B cell (primary cell): ENCODE results near the gene SNED1. TPM values are rescaled to one million over a fixed set of nuclear protein-coding genes. Genes with fewer than 3 reads are reported as not detected.

Experiments
- ATAC-seq: fragments of 200-7000 bp; cut with Tn5 transposase; one replicate; pipeline ENCODE4 v1.10.0; 2021; ENCODE audit warnings: low read depth, mild to moderate bottlenecking, moderate number of reproducible peaks, moderate library complexity
- CTCF ChIA-PET: fragments of 350-600 bp; sonication (Branson Sonifier 250); formaldehyde crosslinking; loops from one replicate; lab custom pipeline; 2021; ENCODE audit warnings: antibody characterized with exemption, inconsistent platforms; lab: Charles Lee
- POLR2A ChIA-PET: fragments of 350-600 bp; sonication (Branson Sonifier 250); formaldehyde crosslinking; loops from one replicate; lab custom pipeline; 2021; ENCODE audit warnings: antibody characterized with exemption; lab: Charles Lee
- DNase-seq: peaks from one replicate; pipeline ENCODE4 v3.0.0; 2013
- H2AFZ ChIP-seq: 2 replicates; pipeline ENCODE4 v1.6.1; 2012; ENCODE audit warnings: mild to moderate bottlenecking, low read depth, low read length; ENCODE audit not compliant: insufficient read depth, poor library complexity, severe bottlenecking
- H3K27ac ChIP-seq, 2 donors: 1 replicate in 1 of 2; 2 replicates in 1 of 2; pipeline ENCODE4 v1.5.1; 2012 to 2013; ENCODE audit warnings: low read length in 2 of 2, mild to moderate bottlenecking in 2 of 2, moderate library complexity in 1 of 2
- H3K27me3 ChIP-seq, 4 experiments: fragments of 200-600 bp in 1 of 4; sonication (generic) in 1 of 4; replicated peaks in 1 of 4; 1 replicate in 2 of 4; 2 replicates in 2 of 4; pipeline versions ENCODE4 v1.6.1 to v1.7.0; 2013 to 2016; ENCODE audit warnings: low read length in 3 of 4, mild to moderate bottlenecking in 2 of 4, mixed read lengths in 1 of 4, moderate library complexity in 1 of 4; ENCODE audit not compliant: insufficient read depth in 4 of 4, control insufficient read depth in 3 of 4; ENCODE audit errors: control extremely low read depth in 1 of 4
- H3K36me3 ChIP-seq, 2 experiments: replicated peaks in 1 of 2; 1 replicate in 1 of 2; 2 replicates in 1 of 2; pipeline versions ENCODE4 v1.6.1 to v1.7.1; 2013; ENCODE audit warnings: low read length in 1 of 2; ENCODE audit not compliant: insufficient read depth in 2 of 2, control insufficient read depth in 1 of 2; ENCODE audit errors: control extremely low read depth in 1 of 2, extremely low read depth in 1 of 2
- H3K4me1 ChIP-seq, 2 donors: fragments of 200-600 bp in 1 of 2; sonication (generic) in 1 of 2; 1 replicate in 1 of 2; 2 replicates in 1 of 2; pipeline versions ENCODE4 v1.5.1 to v1.6.1; 2013 to 2017; ENCODE audit warnings: low read length in 2 of 2; ENCODE audit not compliant: control insufficient read depth in 2 of 2, insufficient read depth in 2 of 2
- H3K4me2 ChIP-seq: replicated peaks from 2 replicates; pipeline ENCODE3; 2012; ENCODE audit warnings: mild to moderate bottlenecking, low read depth, low read length; ENCODE audit not compliant: poor library complexity, severe bottlenecking
- H3K4me3 ChIP-seq, 5 experiments: fragments of 200-600 bp in 1 of 5; sonication (generic) in 1 of 5; 1 replicate in 3 of 5; 2 replicates in 2 of 5; pipeline versions ENCODE4 v1.5.1 to v1.7.0; 2011 to 2016; ENCODE audit warnings: low read length in 4 of 5, mild to moderate bottlenecking in 4 of 5, low read depth in 2 of 5, control low read depth in 1 of 5, moderate library complexity in 1 of 5; ENCODE audit not compliant: insufficient read depth in 1 of 5; ENCODE audit errors: control extremely low read depth in 1 of 5, extremely low read depth in 1 of 5
- H3K79me2 ChIP-seq: fragments of 200-600 bp; sonication (generic); one replicate; pipeline ENCODE4 v1.6.0; 2016; ENCODE audit warnings: low read length; ENCODE audit not compliant: control insufficient read depth, insufficient read depth
- H3K9ac ChIP-seq: fragments of 200-600 bp; sonication (generic); 2 replicates; pipeline ENCODE4 v1.6.1; 2017; ENCODE audit warnings: mild to moderate bottlenecking, low read length, moderate library complexity
- H3K9me3 ChIP-seq, 3 donors: one replicate each; pipeline versions ENCODE4 v1.6.1 to v1.7.1; 2013; ENCODE audit warnings: low read length in 2 of 3; ENCODE audit not compliant: control insufficient read depth in 2 of 3, insufficient read depth in 1 of 3; ENCODE audit errors: control extremely low read depth in 1 of 3
- H4K20me1 ChIP-seq: 2 replicates; pipeline ENCODE4 v1.6.0; 2012; ENCODE audit warnings: mild to moderate bottlenecking, low read length; ENCODE audit not compliant: insufficient read depth, control insufficient read depth, poor library complexity, severe bottlenecking
- H3K27ac Mint-ChIP-seq: one replicate; pipeline ENCODE4 v1.8.0; 2021; ENCODE audit warnings: mixed read lengths
- H3K27me3 Mint-ChIP-seq: one replicate; pipeline ENCODE4 v1.8.0; 2021; ENCODE audit warnings: mixed read lengths
- H3K4me1 Mint-ChIP-seq: one replicate; pipeline ENCODE4 v1.8.0; 2021; ENCODE audit warnings: mixed read lengths
- H3K4me3 Mint-ChIP-seq: one replicate; pipeline ENCODE4 v1.8.0; 2021; ENCODE audit warnings: mixed read lengths
- H3K9me3 Mint-ChIP-seq: one replicate; pipeline ENCODE4 v1.8.0; 2022; ENCODE audit warnings: mixed read lengths; ENCODE audit not compliant: insufficient read depth
- EZH2 ChIP-seq: IDR thresholded peaks from 2 replicates; pipeline ENCODE4 v1.6.1; 2012; ENCODE audit warnings: borderline replicate concordance, low read depth, mild to moderate bottlenecking, moderate library complexity, low read length; ENCODE audit not compliant: insufficient read depth, poor library complexity, severe bottlenecking
- WGBS: methylation state at CpG from one replicate; pipeline ENCODE4 v1.1.5; 2013; ENCODE audit warnings: missing lambda C conversion rate; ENCODE audit not compliant: insufficient coverage; 5-methylcytosine and 5-hydroxymethylcytosine counted together
- intact Hi-C: fragments of 100-400 bp; cut with micrococcal nuclease; formaldehyde crosslinking; loops from one replicate; pipeline ENCODE4 v1.10.0; 2022
- polyA plus RNA-seq: library from polyadenylated mRNA; depleted of rRNA; stranded (reverse); fragments of >200 nt; gene quantifications from 2 replicates; pipeline ENCODE4 v1.2.3, GENCODE V29; 2012
- total RNA-seq, 2 donors: library from RNA; stranded (reverse); fragments of 120-200 nt in 1 of 2; gene quantifications; 1 replicate in 1 of 2; 2 replicates in 1 of 2; pipeline versions ENCODE4 v1.2.3 to v1.2.4, GENCODE V29; 2013 to 2022
- TF ChIP-seq, protein P1 (sequence below): fragments of 200-600 bp; IDR thresholded peaks from one replicate; pipeline ENCODE4 v1.8.0; 2022; ENCODE audit warnings: antibody characterized with exemption, mild to moderate bottlenecking

SNED1 gene
- total and polyA plus RNA-seq, 2 donors (not counting 1 experiment from before 2014, with no cell fraction given), result 25.5 to 336 TPM

DNA sequence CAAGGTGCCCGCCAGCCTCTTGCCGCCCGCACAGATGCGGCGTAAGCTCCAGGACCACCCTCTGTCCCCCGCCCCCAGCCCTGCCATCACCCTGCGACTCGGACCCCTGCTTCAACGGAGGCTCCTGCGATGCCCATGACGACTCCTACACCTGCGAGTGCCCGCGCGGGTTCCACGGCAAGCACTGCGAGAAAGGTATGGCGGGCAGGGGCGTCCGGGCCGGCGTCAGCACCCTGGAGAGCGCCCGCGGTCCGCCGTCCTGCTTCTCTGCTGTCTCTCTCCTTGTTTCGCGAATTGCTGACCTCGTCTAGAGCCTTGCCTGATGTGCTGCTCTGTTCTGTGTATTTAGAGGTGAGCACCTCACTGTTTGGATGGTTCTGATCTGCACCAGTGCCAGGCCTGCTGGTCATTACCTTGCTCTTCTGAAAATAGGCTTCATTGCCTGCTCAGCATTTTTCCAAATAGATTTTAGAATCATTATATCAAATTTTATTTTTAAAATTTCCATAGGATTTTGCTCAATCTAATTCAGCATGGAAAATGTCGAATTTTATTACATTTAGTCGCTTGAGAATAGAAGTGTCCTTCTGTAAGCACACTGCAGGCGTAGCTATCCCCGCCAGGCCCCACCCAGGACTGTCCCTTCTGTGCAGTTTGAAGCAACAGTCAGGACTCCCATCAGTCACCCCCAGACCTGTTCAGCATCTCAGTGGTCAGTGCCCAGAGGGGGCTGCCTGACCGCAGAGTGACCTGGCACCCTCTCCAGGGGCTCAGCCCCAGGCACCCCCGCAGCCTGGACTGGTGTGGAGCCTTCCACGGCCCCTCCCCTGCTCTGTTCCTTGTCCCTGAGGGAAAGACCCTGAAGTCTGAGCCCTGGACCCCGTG lies 51.6 kb downstream of the SNED1 start:
- peaks cover 0 to 15% of the 10 kb centered on the region in 2 experiments for H3K36me3 ChIP-seq
- no peaks in the 10 kb centered on the region for H3K9me3 ChIP-seq
- Mint-ChIP-seq H3K4me3 (no peak overlapping the region), H3K9me3 (no peaks in the 10 kb centered on the region), H3K27ac (no peak overlapping the region), H3K27me3 (no peaks in the 10 kb centered on the region), H3K4me1 (no peaks in the 10 kb centered on the region)
- no peaks in the 10 kb centered on the region for H4K20me1 ChIP-seq
- TF ChIP-seq, protein P1, sequence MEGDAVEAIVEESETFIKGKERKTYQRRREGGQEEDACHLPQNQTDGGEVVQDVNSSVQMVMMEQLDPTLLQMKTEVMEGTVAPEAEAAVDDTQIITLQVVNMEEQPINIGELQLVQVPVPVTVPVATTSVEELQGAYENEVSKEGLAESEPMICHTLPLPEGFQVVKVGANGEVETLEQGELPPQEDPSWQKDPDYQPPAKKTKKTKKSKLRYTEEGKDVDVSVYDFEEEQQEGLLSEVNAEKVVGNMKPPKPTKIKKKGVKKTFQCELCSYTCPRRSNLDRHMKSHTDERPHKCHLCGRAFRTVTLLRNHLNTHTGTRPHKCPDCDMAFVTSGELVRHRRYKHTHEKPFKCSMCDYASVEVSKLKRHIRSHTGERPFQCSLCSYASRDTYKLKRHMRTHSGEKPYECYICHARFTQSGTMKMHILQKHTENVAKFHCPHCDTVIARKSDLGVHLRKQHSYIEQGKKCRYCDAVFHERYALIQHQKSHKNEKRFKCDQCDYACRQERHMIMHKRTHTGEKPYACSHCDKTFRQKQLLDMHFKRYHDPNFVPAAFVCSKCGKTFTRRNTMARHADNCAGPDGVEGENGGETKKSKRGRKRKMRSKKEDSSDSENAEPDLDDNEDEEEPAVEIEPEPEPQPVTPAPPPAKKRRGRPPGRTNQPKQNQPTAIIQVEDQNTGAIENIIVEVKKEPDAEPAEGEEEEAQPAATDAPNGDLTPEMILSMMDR, result no peak
- TF ChIP-seq EZH2, result no peak
- H3K27me3 ChIP-seq, result no peaks in the 10 kb centered on the region
- intact Hi-C loops, result no loop called here
- WGBS, result 95% methylated on average over 26 of the region's 38 CpGs
- peaks cover 0 to 7% of the 10 kb centered on the region in 2 donors for H3K4me1 ChIP-seq
- ChIA-PET POLR2A (interaction anchor here (1.0 kb wide), 1 partner anchor 17 kb away, joined by 3 read pairs; no protein-coding TSS in a partner anchor), CTCF (no interaction called here)
- ATAC-seq (no peak), DNase-seq (no peak)
- no peak overlapping the region for H3K9ac ChIP-seq
- no peak overlapping the region for H3K4me2 ChIP-seq
- no peaks in the 10 kb centered on the region for H3K79me2 ChIP-seq
- H3K27ac ChIP-seq, result no peak overlapping the region
- H3K4me3 ChIP-seq, result no peak overlapping the region
- H2AFZ ChIP-seq, result no peak overlapping the region
